ENCODE data around the gene ASB1.

DNA sequence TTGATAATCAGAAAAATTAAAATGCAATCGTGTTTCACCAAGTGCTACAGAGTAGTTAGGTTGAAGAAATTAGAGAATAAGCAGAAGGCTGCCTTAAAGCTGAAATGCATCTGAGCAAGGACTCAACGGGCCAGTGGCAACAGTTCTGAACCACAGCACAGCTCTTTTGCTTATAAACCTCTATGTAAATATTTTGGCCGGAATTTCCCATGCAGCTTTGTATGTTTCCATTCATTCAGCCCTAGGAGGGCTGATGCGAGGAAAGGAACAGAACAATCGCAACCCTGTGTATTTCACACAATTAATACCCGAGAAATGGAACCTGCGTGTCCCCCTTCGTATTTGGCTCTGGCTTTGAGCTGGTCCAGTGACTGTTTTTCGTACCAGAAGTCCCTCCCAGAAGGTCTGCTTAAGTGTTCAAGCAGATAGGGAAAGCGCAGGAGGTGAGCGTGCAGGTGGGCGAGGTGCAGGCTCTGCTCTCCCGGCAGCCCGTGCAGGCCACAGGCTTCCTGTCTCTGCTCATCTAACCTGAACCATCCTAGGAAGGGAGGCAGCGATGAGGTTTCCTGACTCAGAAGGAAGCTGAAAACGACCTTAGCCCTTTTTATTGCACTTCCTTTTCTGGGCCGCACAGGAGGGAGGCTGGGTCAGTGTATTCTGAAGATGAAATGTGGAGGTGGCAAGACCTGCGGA, 67.3 kb downstream of the ASB1 start:
- TF ChIP-seq TARDBP (IDR thresholded peaks at IDR 0.05) (no peak), SP1 (IDR thresholded peaks at IDR 0.05) (no peak), FOXK2 (IDR thresholded peaks at IDR 0.05) (no peak), FOXM1 (IDR thresholded peaks at IDR 0.05; ENCODE audit: borderline replicate concordance) (no peak), L3MBTL2 (conservative IDR thresholded peaks at IDR 0.05) (no peak)
